SK-N-SH (cell line): ENCODE data around the gene LTBP1. TPM values are rescaled to one million over a fixed set of nuclear protein-coding genes. Genes with fewer than 3 reads are reported as not detected.
A peak's percentile ranks its signal among the peaks of the same experiment; 100 is the strongest.

Experiments used
- CTCF ChIA-PET: fragments of 300-600, 350-600 bp; formaldehyde crosslinking; extraction: SDS; loops from one replicate; lab custom pipeline; 2021; lab: Yijun Ruan, JAX
- POLR2A ChIA-PET: fragments of 350-600 bp; sonication (Branson Sonifier 250); formaldehyde crosslinking; extraction: SDS; loops from one replicate; lab custom pipeline; 2020; ENCODE audit warnings: antibody characterized with exemption, inconsistent platforms; lab: Yijun Ruan, JAX
- DNase-seq: peaks from one replicate; pipeline ENCODE4 v3.0.0; 2012
- H2AFZ ChIP-seq: fragments of 200-600 bp; sonication (generic); 2 replicates; pipeline ENCODE4 v1.8.1; 2016; ENCODE audit warnings: antibody characterized with exemption, mild to moderate bottlenecking, low read depth
- H3F3A ChIP-seq: fragments of 200-600 bp; sonication (generic); replicated peaks from 2 replicates; pipeline ENCODE3; 2016; ENCODE audit warnings: antibody characterized with exemption, mild to moderate bottlenecking; ENCODE audit not compliant: insufficient read depth
- H3K27ac ChIP-seq, 2 experiments: fragments of 200-500 bp in 1 of 2; fragments of 200-600 bp in 1 of 2; sonication (Bioruptor generic) in 1 of 2; sonication (generic), shearing (Covaris generic) in 1 of 2; 2 replicates each; pipeline versions ENCODE4 v1.5.1 to v1.6.1; 2014 to 2016; ENCODE audit warnings: low read depth in 2 of 2, inconsistent platforms in 1 of 2, low read length in 1 of 2, mild to moderate bottlenecking in 1 of 2, mixed read lengths in 1 of 2
- H3K27me3 ChIP-seq: fragments of 200-600 bp; sonication (generic), shearing (Covaris generic); 2 replicates; pipeline ENCODE4 v1.6.1; 2016; ENCODE audit warnings: mixed run types; ENCODE audit not compliant: insufficient read depth
- H3K36me3 ChIP-seq, 2 experiments: fragments of 200-500 bp in 1 of 2; fragments of 200-600 bp in 1 of 2; sonication (Bioruptor generic) in 1 of 2; sonication (generic) in 1 of 2; replicated peaks in 1 of 2; 2 replicates each; pipeline versions ENCODE3 to v1.5.1; 2014 to 2016; ENCODE audit warnings: low read length in 1 of 2, mild to moderate bottlenecking in 1 of 2; ENCODE audit not compliant: insufficient read depth in 2 of 2, control insufficient read depth in 1 of 2
- H3K4me1 ChIP-seq, 2 experiments: fragments of 200-500 bp in 1 of 2; fragments of 200-600 bp in 1 of 2; sonication (Bioruptor generic) in 1 of 2; sonication (generic), shearing (Covaris generic) in 1 of 2; 2 replicates each; pipeline versions ENCODE4 v1.5.1 to v1.6.1; 2014 to 2016; ENCODE audit warnings: low read depth in 1 of 2, low read length in 1 of 2, mixed run types in 1 of 2; ENCODE audit not compliant: insufficient read depth in 2 of 2, control insufficient read depth in 1 of 2
- H3K4me2 ChIP-seq: fragments of 200-600 bp; sonication (generic), shearing (Covaris generic); 2 replicates; pipeline ENCODE4 v1.6.1; 2017; ENCODE audit warnings: mixed run types
- H3K4me3 ChIP-seq, 2 experiments: fragments of 200-500 bp in 1 of 2; fragments of 200-600 bp in 1 of 2; sonication (Bioruptor generic) in 1 of 2; sonication (generic), shearing (Covaris generic) in 1 of 2; 2 replicates each; pipeline versions ENCODE4 v1.5.1 to v1.8.1; 2014 to 2016; ENCODE audit warnings: low read depth in 2 of 2, inconsistent platforms in 1 of 2, low read length in 1 of 2, mild to moderate bottlenecking in 1 of 2, mixed read lengths in 1 of 2, moderate library complexity in 1 of 2
- H3K79me2 ChIP-seq: fragments of 200-600 bp; sonication (generic); 2 replicates; pipeline ENCODE4 v1.8.1; 2017; ENCODE audit warnings: mild to moderate bottlenecking; ENCODE audit not compliant: insufficient read depth
- H3K9ac ChIP-seq: fragments of 200-600 bp; sonication (generic); 2 replicates; pipeline ENCODE4 v1.6.1; 2017; ENCODE audit warnings: mixed run types
- H3K9me2 ChIP-seq: fragments of 200-600 bp; sonication (generic); 2 replicates; pipeline ENCODE4 v1.6.1; 2017; ENCODE audit warnings: mixed run types
- H3K9me3 ChIP-seq: fragments of 200-600 bp; sonication (generic); 2 replicates; pipeline ENCODE4 v1.6.1; 2017; ENCODE audit warnings: mixed run types, mild to moderate bottlenecking, moderate library complexity
- H4K20me1 ChIP-seq: fragments of 200-600 bp; sonication (generic); 2 replicates; pipeline ENCODE4 v1.6.1; 2017; ENCODE audit warnings: mild to moderate bottlenecking, mixed run types; ENCODE audit not compliant: insufficient read depth
- CHD2 ChIP-seq: fragments of 150-350 bp; IDR thresholded peaks from 2 replicates; pipeline ENCODE4 v1.6.1; 2018; ENCODE audit warnings: low read length; ENCODE audit not compliant: partially characterized antibody
- ELF1 ChIP-seq: IDR thresholded peaks from 2 replicates; pipeline ENCODE4 v1.4.0; 2012
- EP300 ChIP-seq, 2 experiments: IDR thresholded peaks; 2 replicates each; pipeline versions ENCODE4 v1.4.0 to v1.6.1; 2012; ENCODE audit warnings: borderline replicate concordance in 1 of 2, low read depth in 1 of 2, low read length in 1 of 2
- FOSL2 ChIP-seq: IDR thresholded peaks from 2 replicates; pipeline ENCODE4 v1.4.0; 2012; ENCODE audit warnings: low read depth, mild to moderate bottlenecking, moderate library complexity, borderline replicate concordance
- GABPA ChIP-seq: IDR thresholded peaks from 2 replicates; pipeline ENCODE4 v1.4.0; 2012; ENCODE audit warnings: low read depth, mild to moderate bottlenecking
- GATA2 ChIP-seq: sonication (generic); formaldehyde crosslinking; IDR thresholded peaks from 2 replicates; pipeline ENCODE4 v1.5.0; 2020; ENCODE audit warnings: mild to moderate bottlenecking, missing genetic modification reagents
- MEF2A ChIP-seq: IDR thresholded peaks from 2 replicates; pipeline ENCODE4 v1.4.0; 2012; ENCODE audit warnings: low read depth, borderline replicate concordance
- NRF1 ChIP-seq: IDR thresholded peaks from 2 replicates; pipeline ENCODE4 v1.6.1; 2012; ENCODE audit warnings: low read depth, mild to moderate bottlenecking, low read length
- POLR2AphosphoS5 ChIP-seq: IDR thresholded peaks from 2 replicates; pipeline ENCODE4 v1.6.1; 2012; ENCODE audit warnings: low read depth, low read length
- RAD21 ChIP-seq: IDR thresholded peaks from 2 replicates; pipeline ENCODE4 v1.6.1; 2012; ENCODE audit warnings: mild to moderate bottlenecking, low read length
- RCOR1 ChIP-seq: fragments of 150-350 bp; IDR thresholded peaks from 2 replicates; pipeline ENCODE4 v1.6.1; 2017; ENCODE audit warnings: antibody characterized with exemption, low read length
- RFX5 ChIP-seq: IDR thresholded peaks from 2 replicates; pipeline ENCODE4 v1.6.1; 2012; ENCODE audit warnings: mild to moderate bottlenecking, improper control_type of control experiment, low read length
- SMC3 ChIP-seq: IDR thresholded peaks from 2 replicates; pipeline ENCODE4 v1.6.1; 2012; ENCODE audit warnings: low read depth, low read length, improper control_type of control experiment
- TCF12 ChIP-seq: IDR thresholded peaks from 2 replicates; pipeline ENCODE4 v1.4.0; 2012
- YY1 ChIP-seq: IDR thresholded peaks from 2 replicates; pipeline ENCODE4 v1.4.0; 2012; ENCODE audit warnings: low read depth, mild to moderate bottlenecking
- WGBS: methylation state at CpG from one replicate; pipeline ENCODE4 v1.1.6; 2017; ENCODE audit warnings: low lambda C conversion rate; 5-methylcytosine and 5-hydroxymethylcytosine counted together
- polyA plus RNA-seq, 3 experiments: library from polyadenylated mRNA; depleted of rRNA; stranded (reverse); fragments of >200 nt; gene quantifications; 2 replicates each; pipeline ENCODE4 v1.2.3, GENCODE V29; 2012
- TF ChIP-seq, protein P1 (sequence below): fragments of 200-600 bp; sonication (generic); IDR thresholded peaks from 2 replicates; pipeline ENCODE4 v1.6.1; 2017; ENCODE audit warnings: antibody characterized with exemption, mild to moderate bottlenecking, moderate library complexity
- TF ChIP-seq, protein P2 (sequence below): IDR thresholded peaks from 2 replicates; pipeline ENCODE4 v1.4.0; 2012; ENCODE audit warnings: low read depth, borderline replicate concordance
- TF ChIP-seq, protein P3 (sequence below): fragments of 150-350 bp; IDR thresholded peaks from 2 replicates; pipeline ENCODE4 v1.6.1; 2016; ENCODE audit warnings: mild to moderate bottlenecking, low read depth, low read length

The LTBP1 gene
- polyA plus RNA-seq, 1 of the 3 experiments (the other 2 are of a cell fraction): 467 TPM

DNA sequence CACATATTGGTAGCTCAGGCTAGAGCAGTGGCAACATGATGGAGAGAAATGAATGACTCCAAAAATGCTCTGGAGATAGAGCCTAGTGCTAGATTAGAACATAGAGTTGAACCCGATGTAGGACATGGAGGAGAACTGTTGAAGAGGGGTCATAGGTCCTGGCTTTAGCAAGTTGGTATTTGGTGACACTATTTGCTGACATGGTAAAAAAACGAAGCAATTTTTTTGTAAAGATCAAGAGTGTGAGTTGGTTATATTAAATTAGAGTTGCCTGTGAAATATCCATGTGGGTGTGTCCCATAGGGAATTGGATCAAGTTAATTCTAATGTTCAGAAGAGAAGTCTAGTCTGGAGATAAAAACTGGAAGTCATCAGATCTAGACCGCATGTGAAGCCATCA, 386.7 kb downstream of the LTBP1 start (continued):
- no peak for TF ChIP-seq RAD21

DNA sequence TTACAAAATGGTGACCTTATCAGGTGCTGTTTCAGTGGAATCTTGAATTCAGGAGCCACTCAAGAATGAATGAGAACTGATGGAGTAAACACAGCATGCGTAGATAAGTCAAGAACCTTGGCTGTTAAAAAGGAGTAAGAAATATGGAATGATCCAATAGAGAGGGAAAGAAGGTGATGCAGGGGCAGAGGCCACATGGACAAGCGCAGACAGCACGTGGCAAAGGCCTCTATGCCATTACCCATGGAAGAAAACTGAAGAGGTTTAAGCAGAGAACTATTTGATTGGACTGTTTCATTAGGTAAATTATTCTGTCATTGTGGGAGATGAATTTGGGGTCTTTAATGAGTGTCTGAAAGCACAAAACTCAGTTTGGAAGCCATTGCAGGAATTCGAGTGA, 387.3 kb downstream of the LTBP1 start:
- no peak overlapping the region for H2AFZ ChIP-seq
- peaks cover 18% of the 10 kb centered on the region for H3F3A ChIP-seq
- H4K20me1 ChIP-seq: no peaks in the 10 kb centered on the region
- 60% methylated on average over 4 of the region's 4 CpGs for WGBS
- no peaks in the 10 kb centered on the region for H3K27me3 ChIP-seq
- no peak for DNase-seq
- H3K4me1 ChIP-seq: no peaks in the 10 kb centered on the region; a peak in 1 of 4 replicates
- no peaks in the 10 kb centered on the region for H3K9me2 ChIP-seq
- CTCF ChIA-PET: no interaction called here
- no peaks in the 10 kb centered on the region; the same call in 1 of the 2 replicates for H3K9me3 ChIP-seq
- H3K79me2 ChIP-seq: peaks cover 7% of the 10 kb centered on the region; the same call in 1 of the 2 replicates
- no peak overlapping the region for H3K4me3 ChIP-seq
- TF ChIP-seq CHD2 (no peak), EP300 (IDR thresholded peaks at IDR 0.05; ENCODE audit: borderline replicate concordance in 1 of 2, low read depth in 1 of 2, low read length in 1 of 2) (0 out of 4 replicates have a peak, but pooled peaks of 1 of the 2 experiments have one; percentile 1)
- H3K36me3 ChIP-seq: peaks cover 26 to 75% of the 10 kb centered on the region in 2 experiments
- POLR2A ChIA-PET: no interaction called here
- no peak overlapping the region for H3K4me2 ChIP-seq
- H3K27ac ChIP-seq: peak overlapping the region in 1 of 2 experiments; percentile 26; a peak in 2 of 4 replicates
- no peak overlapping the region for H3K9ac ChIP-seq

DNA sequence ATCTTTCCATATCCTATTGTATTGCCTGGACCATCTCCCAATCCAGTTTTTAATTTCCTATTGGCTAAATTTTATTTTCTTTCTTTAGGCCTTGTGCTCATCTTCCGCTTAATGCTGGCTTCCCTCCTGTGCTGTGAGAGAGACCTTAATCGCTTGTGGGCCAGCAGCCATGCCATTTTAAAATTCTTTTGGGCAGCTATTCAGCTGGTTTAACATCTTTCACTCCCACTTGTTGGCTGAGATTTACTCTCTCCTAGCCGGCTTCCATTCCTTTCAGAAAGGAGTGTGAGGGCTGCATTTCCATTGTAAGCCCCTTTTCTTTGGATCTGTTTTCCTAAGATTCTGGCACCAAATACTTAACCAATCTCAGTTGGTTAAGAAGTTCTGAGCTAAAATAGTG, 388.8 kb downstream of the LTBP1 start:
- Histone ChIP-seq H2AFZ (no peak overlapping the region), H3K9me3 (no peaks in the 10 kb centered on the region; the same call in 1 of the 2 replicates), H4K20me1 (no peaks in the 10 kb centered on the region), H3F3A (peaks cover 10% of the 10 kb centered on the region), H3K4me2 (no peak overlapping the region), H3K4me1 (no peaks in the 10 kb centered on the region; a peak in 1 of 4 replicates), H3K4me3 (no peak overlapping the region), H3K36me3 (peaks cover 26 to 68% of the 10 kb centered on the region in 2 experiments), H3K27me3 (no peaks in the 10 kb centered on the region), H3K27ac (peak overlapping the region in 1 of 2 experiments; percentile 26; a peak in 1 of 4 replicates), H3K9ac (no peak overlapping the region), H3K79me2 (peaks cover 2% of the 10 kb centered on the region; the same call in 1 of the 2 replicates), H3K9me2 (no peaks in the 10 kb centered on the region)
- CTCF ChIA-PET: no interaction called here
- TF ChIP-seq FOSL2: no peak
- TF ChIP-seq, protein P1, sequence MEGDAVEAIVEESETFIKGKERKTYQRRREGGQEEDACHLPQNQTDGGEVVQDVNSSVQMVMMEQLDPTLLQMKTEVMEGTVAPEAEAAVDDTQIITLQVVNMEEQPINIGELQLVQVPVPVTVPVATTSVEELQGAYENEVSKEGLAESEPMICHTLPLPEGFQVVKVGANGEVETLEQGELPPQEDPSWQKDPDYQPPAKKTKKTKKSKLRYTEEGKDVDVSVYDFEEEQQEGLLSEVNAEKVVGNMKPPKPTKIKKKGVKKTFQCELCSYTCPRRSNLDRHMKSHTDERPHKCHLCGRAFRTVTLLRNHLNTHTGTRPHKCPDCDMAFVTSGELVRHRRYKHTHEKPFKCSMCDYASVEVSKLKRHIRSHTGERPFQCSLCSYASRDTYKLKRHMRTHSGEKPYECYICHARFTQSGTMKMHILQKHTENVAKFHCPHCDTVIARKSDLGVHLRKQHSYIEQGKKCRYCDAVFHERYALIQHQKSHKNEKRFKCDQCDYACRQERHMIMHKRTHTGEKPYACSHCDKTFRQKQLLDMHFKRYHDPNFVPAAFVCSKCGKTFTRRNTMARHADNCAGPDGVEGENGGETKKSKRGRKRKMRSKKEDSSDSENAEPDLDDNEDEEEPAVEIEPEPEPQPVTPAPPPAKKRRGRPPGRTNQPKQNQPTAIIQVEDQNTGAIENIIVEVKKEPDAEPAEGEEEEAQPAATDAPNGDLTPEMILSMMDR: no peak
- TF ChIP-seq CHD2: no peak
- TF ChIP-seq RFX5: no peak
- no peak for TF ChIP-seq TCF12
- no peak for TF ChIP-seq POLR2AphosphoS5
- no peak for TF ChIP-seq NRF1
- TF ChIP-seq EP300 (IDR thresholded peaks at IDR 0.05; ENCODE audit: borderline replicate concordance in 1 of 2, low read depth in 1 of 2, low read length in 1 of 2): no peak
- no peak for TF ChIP-seq MEF2A
- TF ChIP-seq SMC3: no peak
- TF ChIP-seq, protein P2, sequence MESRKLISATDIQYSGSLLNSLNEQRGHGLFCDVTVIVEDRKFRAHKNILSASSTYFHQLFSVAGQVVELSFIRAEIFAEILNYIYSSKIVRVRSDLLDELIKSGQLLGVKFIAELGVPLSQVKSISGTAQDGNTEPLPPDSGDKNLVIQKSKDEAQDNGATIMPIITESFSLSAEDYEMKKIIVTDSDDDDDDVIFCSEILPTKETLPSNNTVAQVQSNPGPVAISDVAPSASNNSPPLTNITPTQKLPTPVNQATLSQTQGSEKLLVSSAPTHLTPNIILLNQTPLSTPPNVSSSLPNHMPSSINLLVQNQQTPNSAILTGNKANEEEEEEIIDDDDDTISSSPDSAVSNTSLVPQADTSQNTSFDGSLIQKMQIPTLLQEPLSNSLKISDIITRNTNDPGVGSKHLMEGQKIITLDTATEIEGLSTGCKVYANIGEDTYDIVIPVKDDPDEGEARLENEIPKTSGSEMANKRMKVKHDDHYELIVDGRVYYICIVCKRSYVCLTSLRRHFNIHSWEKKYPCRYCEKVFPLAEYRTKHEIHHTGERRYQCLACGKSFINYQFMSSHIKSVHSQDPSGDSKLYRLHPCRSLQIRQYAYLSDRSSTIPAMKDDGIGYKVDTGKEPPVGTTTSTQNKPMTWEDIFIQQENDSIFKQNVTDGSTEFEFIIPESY: no peak
- no peak for TF ChIP-seq RCOR1
- TF ChIP-seq YY1: no peak
- TF ChIP-seq GATA2 (CRISPR knock-in tag): no peak
- no peak for TF ChIP-seq RAD21
- TF ChIP-seq ELF1: no peak
- no peak for TF ChIP-seq GABPA
- TF ChIP-seq, protein P3, sequence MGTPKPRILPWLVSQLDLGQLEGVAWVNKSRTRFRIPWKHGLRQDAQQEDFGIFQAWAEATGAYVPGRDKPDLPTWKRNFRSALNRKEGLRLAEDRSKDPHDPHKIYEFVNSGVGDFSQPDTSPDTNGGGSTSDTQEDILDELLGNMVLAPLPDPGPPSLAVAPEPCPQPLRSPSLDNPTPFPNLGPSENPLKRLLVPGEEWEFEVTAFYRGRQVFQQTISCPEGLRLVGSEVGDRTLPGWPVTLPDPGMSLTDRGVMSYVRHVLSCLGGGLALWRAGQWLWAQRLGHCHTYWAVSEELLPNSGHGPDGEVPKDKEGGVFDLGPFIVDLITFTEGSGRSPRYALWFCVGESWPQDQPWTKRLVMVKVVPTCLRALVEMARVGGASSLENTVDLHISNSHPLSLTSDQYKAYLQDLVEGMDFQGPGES: no peak
- 64% methylated on average over 3 of the region's 3 CpGs for WGBS
- POLR2A ChIA-PET: no interaction called here
- no peak for DNase-seq
